ENCODE results near the gene CFAP410.

CFAP410 gene

GRCh38 chr21:44338971-44339910 lies at the start of gene CFAP410:
TSS of gene CFAP410 (minus strand) at chr21:44339390. CDS start at chr21:44339194, 196 bp downstream.
- peak; percentile 96 for DNase-seq

GRCh38 chr21:44384968-44385367 lies 45.8 kb upstream of the CFAP410 start:
- DNase-seq, result no peak

- DNase-seq, result no peak
These were observed 44.0 kb upstream of the CFAP410 start for GRCh38 chr21:44383216-44383615.

GRCh38 chr21:44382536-44382935 lies 43.3 kb upstream of the CFAP410 start:
- DNase-seq, result no peak

- DNase-seq, result no peak
These were observed 42.7 kb upstream of the CFAP410 start for GRCh38 chr21:44381874-44382273.

GRCh38 chr21:44380876-44381275 lies 41.7 kb upstream of the CFAP410 start:
- DNase-seq, result no peak

- DNase-seq, result no peak
These were observed 41.0 kb upstream of the CFAP410 start for GRCh38 chr21:44379991-44380865.

GRCh38 chr21:44379515-44379848 lies 40.3 kb upstream of the CFAP410 start:
- DNase-seq, result no peak

- DNase-seq, result no peak
These were observed 39.7 kb upstream of the CFAP410 start for GRCh38 chr21:44378646-44379514.

- no peak for DNase-seq
These were observed 38.9 kb upstream of the CFAP410 start for GRCh38 chr21:44377922-44378645.

GRCh38 chr21:44377201-44377921 lies 38.2 kb upstream of the CFAP410 start:
- no peak for DNase-seq

GRCh38 chr21:44376606-44377005 lies 37.4 kb upstream of the CFAP410 start:
- DNase-seq, result no peak

- no peak for DNase-seq
These were observed 36.6 kb upstream of the CFAP410 start for GRCh38 chr21:44375761-44376241.

GRCh38 chr21:44375281-44375651 lies 36.1 kb upstream of the CFAP410 start:
- no peak for DNase-seq

- no peak for DNase-seq
These were observed 35.6 kb upstream of the CFAP410 start for GRCh38 chr21:44374601-44375280.

GRCh38 chr21:44372616-44373015 lies 33.4 kb upstream of the CFAP410 start:
- DNase-seq, result no peak

GRCh38 chr21:44371596-44371995 lies 32.4 kb upstream of the CFAP410 start:
- no peak for DNase-seq

- DNase-seq, result no peak
These were observed 31.7 kb upstream of the CFAP410 start for GRCh38 chr21:44370786-44371410.

GRCh38 chr21:44370027-44370735 lies 31.0 kb upstream of the CFAP410 start:
- no peak for DNase-seq

Measured in activated CD4-positive, alpha-beta T cell treated with anti-CD3 and anti-CD28 coated beads for 48 hours (primary cell).